Measurements from ENCODE around the gene MCU. TPM values are rescaled to one million over a fixed set of nuclear protein-coding genes. Genes with fewer than 3 reads are reported as not detected.

Gene MCU
- total RNA-seq, 1 experiment from 2014 or later = 115 TPM

GRCh38 chr10:72814099-72814790 is 122.3 kb downstream of the MCU start:
- no peak for DNase-seq (ENCODE audit: low read depth)
- in situ Hi-C loops (cut with HindIII; ENCODE audit: low pct_unique_long_range_greater_than_20kb, low sequenced_read_pairs) = no loop called here

GRCh38 chr10:72816565-72816964 is 124.6 kb downstream of the MCU start:
- in situ Hi-C loops (cut with HindIII; ENCODE audit: low pct_unique_long_range_greater_than_20kb, low sequenced_read_pairs) = no loop called here

GRCh38 chr10:72818076-72818475 is 126.1 kb downstream of the MCU start:
- in situ Hi-C loops (cut with HindIII; ENCODE audit: low pct_unique_long_range_greater_than_20kb, low sequenced_read_pairs) = no loop called here
- DNase-seq (ENCODE audit: low read depth) = no peak

More at GRCh38 chr10:72816565-72816964, 124.6 kb downstream of the MCU start:
- no peak for DNase-seq (ENCODE audit: low read depth)

- DNase-seq (ENCODE audit: low read depth) = no peak
- in situ Hi-C loops (cut with HindIII; ENCODE audit: low pct_unique_long_range_greater_than_20kb, low sequenced_read_pairs) = no loop called here
These were observed 127.1 kb downstream of the MCU start for GRCh38 chr10:72819053-72819452.

- no peak for DNase-seq (ENCODE audit: low read depth)
- in situ Hi-C loops (cut with HindIII; ENCODE audit: low pct_unique_long_range_greater_than_20kb, low sequenced_read_pairs) = no loop called here
These were observed 129.7 kb downstream of the MCU start for GRCh38 chr10:72821606-72822005.

GRCh38 chr10:72822342-72822986 is 130.5 kb downstream of the MCU start:
- no peak for DNase-seq (ENCODE audit: low read depth)
- in situ Hi-C loops (cut with HindIII; ENCODE audit: low pct_unique_long_range_greater_than_20kb, low sequenced_read_pairs) = no loop called here

GRCh38 chr10:72825163-72825562 is 133.2 kb downstream of the MCU start:
- no peak for DNase-seq (ENCODE audit: low read depth)
- in situ Hi-C loops (cut with HindIII; ENCODE audit: low pct_unique_long_range_greater_than_20kb, low sequenced_read_pairs) = no loop called here

GRCh38 chr10:72826346-72826745 is 134.4 kb downstream of the MCU start:
- in situ Hi-C loops (cut with HindIII; ENCODE audit: low pct_unique_long_range_greater_than_20kb, low sequenced_read_pairs) = no loop called here

GRCh38 chr10:72828294-72828693 is 136.4 kb downstream of the MCU start:
- in situ Hi-C loops (cut with HindIII; ENCODE audit: low pct_unique_long_range_greater_than_20kb, low sequenced_read_pairs) = no loop called here
- DNase-seq (ENCODE audit: low read depth) = no peak

More at GRCh38 chr10:72826346-72826745, 134.4 kb downstream of the MCU start:
- no peak for DNase-seq (ENCODE audit: low read depth)

- in situ Hi-C loops (cut with HindIII; ENCODE audit: low pct_unique_long_range_greater_than_20kb, low sequenced_read_pairs) = no loop called here
- no peak for DNase-seq (ENCODE audit: low read depth)
These were observed 138.7 kb downstream of the MCU start for GRCh38 chr10:72830625-72831024.

GRCh38 chr10:72831696-72832409 is 139.9 kb downstream of the MCU start:
- in situ Hi-C loops (cut with HindIII; ENCODE audit: low pct_unique_long_range_greater_than_20kb, low sequenced_read_pairs) = no loop called here
- DNase-seq (ENCODE audit: low read depth) = no peak

- no peak for DNase-seq (ENCODE audit: low read depth)
- in situ Hi-C loops (cut with HindIII; ENCODE audit: low pct_unique_long_range_greater_than_20kb, low sequenced_read_pairs) = no loop called here
These were observed 140.8 kb downstream of the MCU start for GRCh38 chr10:72832701-72833100.

GRCh38 chr10:72834183-72834825 is 142.4 kb downstream of the MCU start:
- in situ Hi-C loops (cut with HindIII; ENCODE audit: low pct_unique_long_range_greater_than_20kb, low sequenced_read_pairs) = no loop called here
- peak; percentile 28 for DNase-seq (ENCODE audit: low read depth)

- in situ Hi-C loops (cut with HindIII; ENCODE audit: low pct_unique_long_range_greater_than_20kb, low sequenced_read_pairs) = no loop called here
- no peak for DNase-seq (ENCODE audit: low read depth)
These were observed 148.4 kb downstream of the MCU start for GRCh38 chr10:72840319-72840718.

- in situ Hi-C loops (cut with HindIII; ENCODE audit: low pct_unique_long_range_greater_than_20kb, low sequenced_read_pairs) = no loop called here
- no peak for DNase-seq (ENCODE audit: low read depth)
These were observed 149.5 kb downstream of the MCU start for GRCh38 chr10:72841487-72841886.

GRCh38 chr10:72842164-72842563 is 150.2 kb downstream of the MCU start:
- no peak for DNase-seq (ENCODE audit: low read depth)
- in situ Hi-C loops (cut with HindIII; ENCODE audit: low pct_unique_long_range_greater_than_20kb, low sequenced_read_pairs) = no loop called here

GRCh38 chr10:72846238-72846637 is 154.3 kb downstream of the MCU start:
- DNase-seq (ENCODE audit: low read depth) = peak; percentile 70
- in situ Hi-C loops (cut with HindIII; ENCODE audit: low pct_unique_long_range_greater_than_20kb, low sequenced_read_pairs) = no loop called here

GRCh38 chr10:72847681-72848080 is 155.7 kb downstream of the MCU start:
- in situ Hi-C loops (cut with HindIII; ENCODE audit: low pct_unique_long_range_greater_than_20kb, low sequenced_read_pairs) = no loop called here
- no peak for DNase-seq (ENCODE audit: low read depth)

GRCh38 chr10:72850861-72851260 is 158.9 kb downstream of the MCU start:
- no peak for DNase-seq (ENCODE audit: low read depth)
- in situ Hi-C loops (cut with HindIII; ENCODE audit: low pct_unique_long_range_greater_than_20kb, low sequenced_read_pairs) = no loop called here
